Mammary epithelial cell (primary cell): Measurements from ENCODE around the gene TEX19.

Source experiments
- CTCF ChIP-seq, 2 donors: IDR thresholded peaks in 1 of 2; conservative IDR thresholded peaks in 1 of 2; 2 replicates each; pipeline ENCODE4 v1.5.1; 2011 to 2012; ENCODE audit warnings: inconsistent platforms in 2 of 2, low read length in 2 of 2, mild to moderate bottlenecking in 2 of 2, control low read depth in 1 of 2, low read depth in 1 of 2; ENCODE audit not compliant: insufficient read depth in 1 of 2; ENCODE audit errors: extremely low read depth in 1 of 2
- EZH2 ChIP-seq: IDR thresholded peaks from 2 replicates; pipeline ENCODE4 v1.6.1; 2012; ENCODE audit warnings: low read length, inconsistent platforms, borderline replicate concordance

- no peak for TF ChIP-seq EZH2
- TF ChIP-seq CTCF (conservative IDR thresholded peaks at IDR 0.05 in 1 of 2, IDR thresholded peaks at IDR 0.05 in 1 of 2; ENCODE audit: extremely low read depth in 1 of 2, insufficient read depth in 1 of 2, low read depth in 1 of 2, low read length in 2 of 2): no peak
These were observed 27.6 kb upstream of the TEX19 start for GRCh38 chr17:82331345-82331939.
